SKM-1 (cell line): ENCODE results near the gene TUBG2.

Source experiments
- DNase-seq: peaks from one replicate; lab custom pipeline; 2025; ENCODE audit not compliant: unreplicated experiment; lab: John Stamatoyannopoulos, UW

The TUBG2 gene

GRCh38 chr17:42695500-42695899 is 36.4 kb downstream of the TUBG2 start:
- DNase-seq = no peak

- DNase-seq = no peak
Measured at GRCh38 chr17:42697108-42697811, 38.2 kb downstream of the TUBG2 start.

- DNase-seq = no peak
Measured at GRCh38 chr17:42698736-42699414, 39.8 kb downstream of the TUBG2 start.

GRCh38 chr17:42699415-42699740 is 40.3 kb downstream of the TUBG2 start:
- DNase-seq = no peak

- no peak for DNase-seq
Measured at GRCh38 chr17:42700586-42701289, 41.7 kb downstream of the TUBG2 start.

GRCh38 chr17:42702446-42702845 is 43.4 kb downstream of the TUBG2 start:
- DNase-seq = no peak

- DNase-seq = no peak
Measured at GRCh38 chr17:42704490-42704836, 45.4 kb downstream of the TUBG2 start.

- no peak for DNase-seq
Measured at GRCh38 chr17:42704837-42705494, 45.9 kb downstream of the TUBG2 start.

GRCh38 chr17:42706732-42707131 is 47.6 kb downstream of the TUBG2 start:
- DNase-seq = no peak

- no peak for DNase-seq
Measured at GRCh38 chr17:42708588-42708987, 49.5 kb downstream of the TUBG2 start.

GRCh38 chr17:42709561-42709960 is 50.5 kb downstream of the TUBG2 start:
- no peak for DNase-seq
